ENCODE results near the gene NR2C1.

The NR2C1 gene

GRCh38 chr12:95004610-95005009, 68.8 kb downstream of the NR2C1 start:
- Histone ChIP-seq H3K79me2 (ENCODE audit: insufficient read depth, low read length) (peaks cover 34% of the 10 kb centered on the region), H3K36me3 (ENCODE audit: low read length) (no peaks in the 10 kb centered on the region; the same call in 1 of the 2 replicates), H3K4me2 (ENCODE audit: low read depth, low read length, poor library complexity, severe bottlenecking) (peak overlapping the region; percentile 77), H2AFZ (ENCODE audit: low read depth, low read length, severe bottlenecking) (no peak overlapping the region), H4K20me1 (ENCODE audit: low read depth, low read length) (no peaks in the 10 kb centered on the region), H3K9me3 (ENCODE audit: insufficient read depth, low read length) (no peaks in the 10 kb centered on the region), H3K27me3 (ENCODE audit: low read length) (no peaks in the 10 kb centered on the region), H3F3A (ENCODE audit: insufficient read depth) (peaks cover 12% of the 10 kb centered on the region; the same call in 1 of the 2 replicates), H3K9me2 (replicated peaks; ENCODE audit: insufficient read depth, low read length) (no peaks in the 10 kb centered on the region), H3K27ac (ENCODE audit: low read depth, low read length) (no peak overlapping the region), H3K4me3 (ENCODE audit: insufficient read depth, low read length, poor library complexity, severe bottlenecking) (no peak overlapping the region), H3K9ac (ENCODE audit: low read length) (no peak overlapping the region)
- TF ChIP-seq EZH2phosphoT487 (conservative IDR thresholded peaks at IDR 0.05; ENCODE audit: low read length), result no peak
- no peak for TF ChIP-seq CTCF (IDR thresholded peaks at IDR 0.05; ENCODE audit: insufficient read depth, low read length, poor library complexity, severe bottlenecking)

GRCh38 chr12:95003921-95004272, 69.5 kb downstream of the NR2C1 start:
- Histone ChIP-seq H3K79me2 (ENCODE audit: insufficient read depth, low read length) (peaks cover 41% of the 10 kb centered on the region), H3K9me3 (ENCODE audit: insufficient read depth, low read length) (no peaks in the 10 kb centered on the region), H3K27ac (ENCODE audit: low read depth, low read length) (no peak overlapping the region), H3K27me3 (ENCODE audit: low read length) (no peaks in the 10 kb centered on the region), H3F3A (ENCODE audit: insufficient read depth) (peaks cover 12% of the 10 kb centered on the region; the same call in 1 of the 2 replicates), H3K4me3 (ENCODE audit: insufficient read depth, low read length, poor library complexity, severe bottlenecking) (peak overlapping the region; percentile 94), H3K36me3 (ENCODE audit: low read length) (no peaks in the 10 kb centered on the region; the same call in 1 of the 2 replicates), H3K4me2 (ENCODE audit: low read depth, low read length, poor library complexity, severe bottlenecking) (peak overlapping the region; percentile 77), H2AFZ (ENCODE audit: low read depth, low read length, severe bottlenecking) (peak overlapping the region; percentile 93), H3K9me2 (replicated peaks; ENCODE audit: insufficient read depth, low read length) (no peaks in the 10 kb centered on the region), H3K9ac (ENCODE audit: low read length) (peak overlapping the region; percentile 89), H4K20me1 (ENCODE audit: low read depth, low read length) (no peaks in the 10 kb centered on the region)
- TF ChIP-seq EZH2phosphoT487 (conservative IDR thresholded peaks at IDR 0.05; ENCODE audit: low read length) (no peak), CTCF (IDR thresholded peaks at IDR 0.05; ENCODE audit: insufficient read depth, low read length, poor library complexity, severe bottlenecking) (no peak)

GRCh38 chr12:95003213-95003920, 70.1 kb downstream of the NR2C1 start, which contains the start of gene NDUFA12:
Gene NDUFA12, minus strand, starts transcription at chr12:95003697. Its CDS starts 17 bp downstream, at chr12:95003680.
- H3K4me2 ChIP-seq (ENCODE audit: low read depth, low read length, poor library complexity, severe bottlenecking), result peak within 1 kb of the TSS; percentile 77
- TF ChIP-seq EZH2phosphoT487 (conservative IDR thresholded peaks at IDR 0.05; ENCODE audit: low read length) (no peak), CTCF (IDR thresholded peaks at IDR 0.05; ENCODE audit: insufficient read depth, low read length, poor library complexity, severe bottlenecking) (no peak)
- H3K9me3 ChIP-seq (ENCODE audit: insufficient read depth, low read length), result no peaks in the 10 kb centered on the region
- H3K27ac ChIP-seq (ENCODE audit: low read depth, low read length), result peak within 1 kb of the TSS; percentile 51
- peaks cover 12% of the 10 kb centered on the region; the same call in 1 of the 2 replicates for H3F3A ChIP-seq (ENCODE audit: insufficient read depth)
- H3K79me2 ChIP-seq (ENCODE audit: insufficient read depth, low read length), result peaks cover 46% of the 10 kb centered on the region
- H3K9me2 ChIP-seq (replicated peaks; ENCODE audit: insufficient read depth, low read length), result no peaks in the 10 kb centered on the region
- peak within 1 kb of the TSS; percentile 89 for H3K9ac ChIP-seq (ENCODE audit: low read length)
- H3K36me3 ChIP-seq (ENCODE audit: low read length), result peaks cover 3% of the 10 kb centered on the region; the same call in 1 of the 2 replicates
- H3K27me3 ChIP-seq (ENCODE audit: low read length), result no peaks in the 10 kb centered on the region
- peak within 1 kb of the TSS; percentile 93 for H2AFZ ChIP-seq (ENCODE audit: low read depth, low read length, severe bottlenecking)
- H4K20me1 ChIP-seq (ENCODE audit: low read depth, low read length), result no peaks in the 10 kb centered on the region
- peak within 1 kb of the TSS; percentile 94 for H3K4me3 ChIP-seq (ENCODE audit: insufficient read depth, low read length, poor library complexity, severe bottlenecking)
